Keratinocyte (primary cell): ENCODE results near the gene SON. TPM values are rescaled to one million over a fixed set of nuclear protein-coding genes. Genes with fewer than 3 reads are reported as not detected.

Source experiments
- DNase-seq: peaks from one replicate; pipeline ENCODE4 v3.0.0-alpha.2; 2011; ENCODE audit warnings: low read depth, missing footprints, low spot score
- FAIRE-seq: peaks from 2 replicates; lab custom pipeline; 2011; peaks lifted over from hg19 to GRCh38; lab: Jason Lieb, UNC
- H2AFZ ChIP-seq: 2 replicates; pipeline ENCODE4 v1.6.0; 2012; ENCODE audit warnings: low read length, control low read depth, inconsistent platforms; ENCODE audit not compliant: control insufficient read depth
- H3K27ac ChIP-seq: 2 replicates; pipeline ENCODE4 v1.5.1; 2011; ENCODE audit warnings: low read length; ENCODE audit not compliant: control insufficient read depth, insufficient read depth
- H3K27me3 ChIP-seq: 3 replicates; pipeline ENCODE4 v1.6.0; 2011; ENCODE audit warnings: low read length; ENCODE audit not compliant: control insufficient read depth, insufficient read depth; ENCODE audit errors: extremely low read depth
- H3K36me3 ChIP-seq, 2 experiments: 2 replicates in 1 of 2; 3 replicates in 1 of 2; pipeline ENCODE4 v1.5.1; 2011; ENCODE audit warnings: low read length in 2 of 2, mild to moderate bottlenecking in 1 of 2; ENCODE audit not compliant: control insufficient read depth in 2 of 2, insufficient read depth in 2 of 2; ENCODE audit errors: extremely low read depth in 1 of 2
- H3K4me1 ChIP-seq: 3 replicates; pipeline ENCODE4 v1.5.1; 2011; ENCODE audit warnings: low read length; ENCODE audit not compliant: control insufficient read depth, insufficient read depth; ENCODE audit errors: extremely low read depth
- H3K4me2 ChIP-seq: 3 replicates; pipeline ENCODE4 v1.6.0; 2011; ENCODE audit warnings: low read depth, low read length; ENCODE audit not compliant: control insufficient read depth, insufficient read depth; ENCODE audit errors: extremely low read depth
- H3K4me3 ChIP-seq, 3 experiments: fragments of 200-600 bp in 1 of 3; sonication (generic) in 1 of 3; 2 replicates in 2 of 3; 3 replicates in 1 of 3; pipeline ENCODE4 v1.5.1; 2011 to 2016; ENCODE audit warnings: low read length in 3 of 3, mild to moderate bottlenecking in 3 of 3, control low read depth in 2 of 3, inconsistent platforms in 1 of 3, low read depth in 1 of 3, mixed read lengths in 1 of 3, mixed run types in 1 of 3, moderate library complexity in 1 of 3; ENCODE audit not compliant: control insufficient read depth in 2 of 3, insufficient read depth in 2 of 3; ENCODE audit errors: extremely low read depth in 1 of 3
- H3K79me2 ChIP-seq: 2 replicates; pipeline ENCODE4 v1.6.0; 2012; ENCODE audit warnings: low read length; ENCODE audit not compliant: control insufficient read depth, insufficient read depth
- H3K9ac ChIP-seq: 3 replicates; pipeline ENCODE4 v1.6.0; 2011; ENCODE audit warnings: low read length; ENCODE audit not compliant: control insufficient read depth, insufficient read depth; ENCODE audit errors: extremely low read depth
- H3K9me1 ChIP-seq: 3 replicates; pipeline ENCODE4 v1.6.0; 2011; ENCODE audit warnings: low read length; ENCODE audit not compliant: control insufficient read depth, insufficient read depth; ENCODE audit errors: extremely low read depth
- H3K9me3 ChIP-seq: 2 replicates; pipeline ENCODE4 v1.5.1; 2012; ENCODE audit warnings: low read depth, low read length; ENCODE audit not compliant: control insufficient read depth
- H4K20me1 ChIP-seq: 3 replicates; pipeline ENCODE4 v1.6.0; 2011; ENCODE audit warnings: low read length; ENCODE audit not compliant: control insufficient read depth, insufficient read depth; ENCODE audit errors: extremely low read depth
- CTCF ChIP-seq, 3 experiments: IDR thresholded peaks in 1 of 3; conservative IDR thresholded peaks in 1 of 3; optimal IDR thresholded peaks in 1 of 3; 2 replicates in 2 of 3; 3 replicates in 1 of 3; pipeline versions ENCODE3 to v1.5.1; 2011; ENCODE audit warnings: low read length in 3 of 3, mild to moderate bottlenecking in 3 of 3, moderate library complexity in 2 of 3, control low read depth in 1 of 3, inconsistent platforms in 1 of 3; ENCODE audit not compliant: insufficient read depth in 2 of 3; ENCODE audit errors: extremely low read depth in 1 of 3
- EZH2 ChIP-seq: IDR thresholded peaks from one replicate; pipeline ENCODE4 v1.6.1; 2012; ENCODE audit warnings: inconsistent platforms, mild to moderate bottlenecking, low read length, moderate library complexity
- dilution Hi-C: fragments of 300-500 bp; cut with MboI; formaldehyde crosslinking; loops from one replicate; pipeline ENCODE4 v1.7.0; 2020; ENCODE audit warnings: low sequenced_read_pairs; ENCODE audit not compliant: extremely low pct_ligation_motif_present
- polyA plus RNA-seq, 5 experiments: library from polyadenylated mRNA; depleted of rRNA in 3 of 5; stranded (reverse) in 3 of 5; stranded (forward) in 1 of 5; unstranded in 1 of 5; fragments of >200 nt; gene quantifications; 1 replicate in 1 of 5; 2 replicates in 3 of 5; 3 replicates in 1 of 5; pipeline versions ENCODE4 v1.2.1 to v1.2.3, GENCODE V29; 2011 to 2012; ENCODE audit warnings: missing spikeins in 2 of 5, low read depth in 1 of 5, low replicate concordance in 1 of 5

The SON gene
- polyA plus RNA-seq, 1 donor (not counting 4 experiments of a cell fraction or from before 2014, with no cell fraction given), result 96.0 TPM

DNA sequence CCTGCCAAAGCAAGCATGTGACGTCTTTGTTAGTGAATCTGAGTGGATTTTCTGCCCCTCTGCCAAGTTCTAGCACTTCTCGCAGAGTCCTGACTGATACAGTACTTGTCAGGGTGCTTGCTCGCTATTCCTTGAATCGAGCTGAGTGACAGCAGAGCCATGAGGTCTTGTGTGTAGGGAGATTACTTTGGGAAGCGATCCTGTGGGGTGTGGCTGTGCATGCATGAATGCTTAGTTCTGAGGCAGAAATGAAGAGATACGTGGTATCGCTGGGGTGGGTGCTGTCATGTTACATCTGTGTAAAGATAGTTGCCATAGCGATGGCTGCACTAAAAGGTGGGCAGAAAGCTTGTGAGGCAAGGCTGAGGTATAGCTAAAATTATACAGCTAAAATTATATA lies 32.0 kb upstream of the SON start:
- FAIRE-seq, result no peak
- Histone ChIP-seq H4K20me1 (no peaks in the 10 kb centered on the region), H3K9ac (no peak overlapping the region), H3K9me1 (no peaks in the 10 kb centered on the region), H3K27ac (no peak overlapping the region), H2AFZ (no peak overlapping the region), H3K36me3 (peaks cover 21 to 34% of the 10 kb centered on the region in 2 experiments), H3K4me3 (no peak overlapping the region), H3K4me1 (no peaks in the 10 kb centered on the region), H3K27me3 (no peaks in the 10 kb centered on the region), H3K9me3 (no peaks in the 10 kb centered on the region), H3K4me2 (no peak overlapping the region), H3K79me2 (no peaks in the 10 kb centered on the region)
- dilution Hi-C loops, result no loop called here
- no peak for DNase-seq
- no peak for TF ChIP-seq CTCF (optimal IDR thresholded peaks at IDR 0.05 in 1 of 3, IDR thresholded peaks at IDR 0.05 in 1 of 3, conservative IDR thresholded peaks at IDR 0.05 in 1 of 3; ENCODE audit: extremely low read depth in 1 of 3, insufficient read depth in 2 of 3, low read length in 3 of 3)
- no peak for TF ChIP-seq EZH2

- no peak overlapping the region for H3K27ac ChIP-seq
- H3K4me2 ChIP-seq, result no peak overlapping the region
- H3K79me2 ChIP-seq, result no peaks in the 10 kb centered on the region
- dilution Hi-C loops, result no loop called here
- no peak overlapping the region for H3K4me3 ChIP-seq
- no peak for FAIRE-seq
- no peak overlapping the region for H3K9ac ChIP-seq
- no peaks in the 10 kb centered on the region for H3K4me1 ChIP-seq
- H4K20me1 ChIP-seq, result no peaks in the 10 kb centered on the region
- no peaks in the 10 kb centered on the region for H3K9me1 ChIP-seq
- H2AFZ ChIP-seq, result no peak overlapping the region
- TF ChIP-seq EZH2, result no peak
- no peak for TF ChIP-seq CTCF (optimal IDR thresholded peaks at IDR 0.05 in 1 of 3, IDR thresholded peaks at IDR 0.05 in 1 of 3, conservative IDR thresholded peaks at IDR 0.05 in 1 of 3; ENCODE audit: extremely low read depth in 1 of 3, insufficient read depth in 2 of 3, low read length in 3 of 3)
- DNase-seq, result no peak
- no peaks in the 10 kb centered on the region for H3K27me3 ChIP-seq
- no peaks in the 10 kb centered on the region for H3K9me3 ChIP-seq
- H3K36me3 ChIP-seq, result peaks cover 21 to 33% of the 10 kb centered on the region in 2 experiments
These were observed 31.2 kb upstream of the SON start for GRCh38 chr21:33511639-33512038.
